GM21723 (cell line): Measurements from ENCODE around the gene SELENON.
"Not testable (repeated sequence)": the region's sequence is repeated elsewhere in the genome, so short reads cannot be mapped to it uniquely, and the experiment has no call there.

ENCODE experiments used
- ATAC-seq: cut with Tn5 transposase; IDR thresholded peaks from one replicate; pipeline ENCODE4 v1.9.1; 2021; ENCODE audit warnings: mild to moderate bottlenecking, moderate library complexity; ENCODE audit not compliant: unreplicated experiment

The SELENON gene

GRCh38 chr1:25821630-25822091 lies 21.7 kb downstream of the SELENON start:
- ATAC-seq = no peak

DNA sequence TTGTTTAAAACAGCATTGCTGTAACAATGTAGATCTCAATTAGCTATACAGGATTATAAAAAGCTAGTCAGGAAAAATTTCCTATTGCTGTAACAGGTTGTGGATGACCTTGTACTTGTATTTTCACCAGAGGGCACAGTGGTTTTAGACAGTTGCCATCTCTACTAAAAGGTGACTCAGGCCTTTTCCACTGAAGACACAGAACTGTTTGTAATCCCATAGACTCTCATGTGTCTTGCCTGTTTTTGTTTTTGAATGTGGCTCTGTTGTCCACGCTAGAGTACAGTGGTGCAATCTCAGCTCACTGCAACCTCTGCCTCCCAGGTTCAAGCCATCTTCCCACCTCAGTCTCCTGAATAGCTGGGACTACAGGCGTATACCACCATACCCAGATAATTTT lies 25.6 kb downstream of the SELENON start:
- ATAC-seq = no peak

- ATAC-seq = no peak
Observed at GRCh38 chr1:25826571-25826970, 26.6 kb downstream of the SELENON start.

DNA sequence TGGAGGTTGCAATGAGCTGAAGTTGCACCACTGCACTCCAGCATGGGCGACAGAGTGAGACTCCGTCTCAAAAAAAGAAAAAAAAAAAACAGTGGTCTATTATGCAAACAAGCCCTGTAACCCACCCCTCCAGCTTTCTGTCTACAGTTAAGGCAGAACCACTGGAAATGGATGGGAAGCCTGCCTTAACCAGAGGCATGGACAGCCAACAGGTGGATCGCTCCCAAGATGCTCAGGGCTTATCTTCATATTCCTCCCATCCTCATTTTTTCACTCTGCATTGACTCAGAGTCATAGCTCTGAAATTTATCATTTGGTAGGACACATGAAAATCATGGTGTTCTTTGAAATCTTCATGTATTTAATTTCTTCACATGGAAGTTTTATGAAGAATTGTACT lies 28.5 kb downstream of the SELENON start:
- no peak for ATAC-seq

DNA sequence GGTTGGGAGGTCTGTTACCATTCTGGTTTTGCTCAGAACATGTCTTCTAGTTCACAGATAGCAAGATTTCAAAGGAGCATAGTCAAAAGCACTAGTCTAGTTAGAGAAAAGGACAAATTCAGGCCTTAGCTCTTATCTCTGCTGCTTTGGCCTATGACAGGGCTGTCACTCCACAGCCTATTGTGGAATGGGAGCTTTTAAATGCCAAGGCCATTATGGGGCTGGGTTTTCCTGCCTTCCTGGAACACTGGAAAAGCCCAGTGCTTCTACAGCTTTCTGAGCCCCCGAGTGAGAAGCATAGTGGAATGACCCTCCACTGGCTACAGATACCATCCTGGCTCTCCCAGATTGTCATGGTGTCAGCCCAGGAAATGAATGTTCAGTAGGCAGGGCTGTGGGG lies 29.1 kb downstream of the SELENON start:
- no peak for ATAC-seq

GRCh38 chr1:25831569-25832196 lies 31.7 kb downstream of the SELENON start:
- ATAC-seq = no peak

- ATAC-seq = no peak
Observed at GRCh38 chr1:25832336-25833037, 32.5 kb downstream of the SELENON start.

DNA sequence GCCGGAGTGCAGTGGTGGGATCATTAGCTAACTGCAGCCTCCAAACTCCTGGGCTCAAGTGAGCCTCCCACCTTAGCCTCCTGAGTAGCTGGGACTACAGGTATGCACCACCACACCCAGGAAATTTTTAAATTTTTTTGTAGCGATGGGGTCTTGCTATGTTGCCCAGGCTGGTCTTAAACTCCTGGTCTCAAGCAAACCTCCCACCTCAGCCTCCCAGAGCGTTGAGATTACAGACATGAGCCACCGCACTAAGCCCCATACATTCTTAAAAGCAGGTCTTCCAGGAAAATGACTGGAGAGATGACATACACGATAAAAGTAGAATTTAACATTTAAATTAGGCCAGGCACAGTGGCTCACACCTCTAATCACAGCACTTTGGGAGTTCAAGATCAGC lies 33.2 kb downstream of the SELENON start:
- ATAC-seq = no peak

DNA sequence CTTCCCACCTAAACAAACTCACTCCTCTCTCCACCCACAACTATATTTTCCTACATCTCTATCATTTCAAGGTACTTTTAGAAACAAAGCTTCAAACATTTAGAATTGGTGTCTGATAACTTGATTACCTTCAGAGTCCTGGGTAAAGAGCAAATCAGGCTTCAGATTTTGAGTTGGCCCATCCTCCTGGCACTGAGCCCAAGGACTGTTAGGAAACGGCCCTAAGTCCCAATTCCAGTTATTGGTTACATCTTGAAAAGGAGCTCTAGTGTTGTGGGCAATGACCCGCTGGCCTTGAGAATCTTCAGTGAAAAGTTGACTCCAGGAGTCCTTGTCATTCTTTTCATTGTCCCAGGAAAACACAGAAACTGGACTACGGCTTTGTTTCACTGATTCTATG lies 34.9 kb downstream of the SELENON start:
- ATAC-seq = no peak

GRCh38 chr1:25836695-25837094 lies 36.7 kb downstream of the SELENON start:
- ATAC-seq = no peak

DNA sequence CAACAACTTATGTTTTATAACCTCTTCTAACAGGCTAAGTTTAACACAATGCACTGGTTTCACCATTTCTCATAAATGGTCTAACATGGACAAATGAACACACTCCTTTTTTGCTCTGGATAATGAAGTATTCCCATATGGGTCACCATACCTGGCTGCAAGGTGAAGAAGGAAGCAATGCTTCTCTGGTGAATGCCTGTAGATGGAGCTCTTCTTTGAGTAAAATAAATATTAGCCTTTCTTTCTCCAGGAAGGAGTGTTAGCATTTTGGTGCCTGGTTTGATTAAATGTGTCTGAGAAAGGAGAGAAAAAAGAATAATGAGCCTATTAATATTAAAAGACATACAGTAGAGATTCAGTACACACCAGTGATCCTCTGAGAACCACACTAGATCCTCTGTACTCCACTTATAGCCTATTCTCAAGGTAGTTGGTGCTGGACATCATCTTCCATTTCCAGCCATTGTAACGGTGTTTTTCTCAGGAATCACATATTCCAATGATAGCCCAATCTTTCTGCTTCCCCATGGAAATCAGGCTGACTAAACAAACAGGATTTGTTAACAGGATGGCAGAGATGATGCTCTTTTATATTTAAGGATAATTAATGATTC lies 37.4 kb downstream of the SELENON start:
- ATAC-seq = no peak

GRCh38 chr1:25839808-25840207 lies 39.8 kb downstream of the SELENON start:
- ATAC-seq = not testable (repeated sequence)

DNA sequence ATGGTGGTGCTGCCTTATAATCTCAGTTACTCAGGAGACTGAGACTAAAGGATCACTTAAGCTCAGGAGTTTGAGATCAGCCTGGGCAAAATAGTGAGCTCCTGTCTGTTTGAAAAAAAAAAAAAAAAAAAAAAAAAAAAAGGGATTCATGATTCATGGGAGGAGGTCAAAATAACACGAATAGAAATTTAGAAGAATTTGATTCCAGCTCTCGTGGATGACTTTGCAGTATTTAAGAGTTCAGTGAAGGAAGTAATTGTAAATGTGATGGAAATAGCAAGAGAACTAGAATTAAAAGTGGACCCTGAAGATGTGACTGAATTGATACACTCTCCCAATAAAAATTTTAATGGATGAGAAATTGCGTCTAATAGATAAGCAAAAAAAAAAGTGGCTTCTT lies 43.5 kb downstream of the SELENON start:
- no peak for ATAC-seq

- no peak for ATAC-seq
Observed at GRCh38 chr1:25844536-25845337, 44.7 kb downstream of the SELENON start.

DNA sequence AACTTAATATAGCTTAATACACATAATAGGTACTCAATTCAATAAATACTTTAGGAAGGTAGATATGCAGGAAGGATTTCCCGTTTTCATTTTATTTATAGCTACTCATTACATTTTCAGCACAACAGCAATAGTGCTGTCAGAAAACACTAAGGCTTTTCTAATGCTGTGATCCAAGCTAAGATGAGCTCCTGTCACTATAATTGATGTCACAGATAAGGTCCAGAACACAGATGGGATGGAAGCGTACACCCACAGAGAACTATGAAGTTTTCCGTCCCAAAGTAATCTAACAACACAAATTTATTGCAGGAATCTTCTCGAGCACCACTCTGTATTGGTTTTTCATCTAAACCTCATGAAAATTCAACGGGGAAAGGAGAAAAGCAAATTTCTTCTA lies 45.7 kb downstream of the SELENON start:
- ATAC-seq = no peak

- no peak for ATAC-seq
Observed at GRCh38 chr1:25847929-25848328, 47.9 kb downstream of the SELENON start.

DNA sequence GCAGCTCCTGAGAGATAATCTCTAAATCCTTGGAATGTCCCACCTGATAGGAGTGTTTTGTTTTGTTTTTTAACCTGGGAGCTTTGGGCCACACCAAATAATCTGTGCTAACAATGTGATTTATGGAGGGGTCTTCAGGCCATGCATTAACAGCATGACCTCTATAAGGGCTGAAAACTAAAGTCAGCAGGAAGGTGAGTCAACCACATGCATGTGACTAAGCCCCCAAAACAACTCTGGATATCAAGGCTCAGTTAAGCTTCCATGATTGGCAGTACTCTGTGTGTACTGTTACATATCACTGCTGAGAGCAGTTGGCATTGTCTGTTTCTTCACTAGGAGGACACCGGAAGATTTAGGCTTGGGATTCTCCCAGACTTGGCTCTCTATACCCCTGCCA lies 48.5 kb downstream of the SELENON start:
- no peak for ATAC-seq

- no peak for ATAC-seq
Observed at GRCh38 chr1:25854554-25854953, 54.6 kb downstream of the SELENON start.

DNA sequence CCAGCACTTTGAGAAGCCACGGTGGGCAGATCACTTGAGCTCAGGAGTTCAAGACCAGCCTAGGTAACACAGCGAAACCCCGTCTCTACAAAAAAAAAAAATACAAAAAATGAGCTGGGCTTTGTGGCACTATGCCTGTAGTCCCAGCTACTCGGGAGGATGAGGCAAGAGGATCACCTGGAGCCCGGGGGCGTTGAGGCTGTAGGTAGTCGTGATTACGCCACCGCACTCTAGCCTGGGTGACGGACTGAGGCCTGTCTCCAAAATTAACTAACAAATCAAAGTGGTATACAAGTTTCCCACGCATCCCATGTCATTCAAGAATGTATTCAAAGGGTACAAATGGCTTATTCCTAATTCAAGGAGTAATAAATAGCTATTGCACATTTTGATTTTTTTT lies 56.9 kb downstream of the SELENON start:
- ATAC-seq = no peak

- no peak for ATAC-seq
Observed at GRCh38 chr1:25858494-25858893, 58.5 kb downstream of the SELENON start.
